ENCODE measurements around the gene FASTKD1.

DNA sequence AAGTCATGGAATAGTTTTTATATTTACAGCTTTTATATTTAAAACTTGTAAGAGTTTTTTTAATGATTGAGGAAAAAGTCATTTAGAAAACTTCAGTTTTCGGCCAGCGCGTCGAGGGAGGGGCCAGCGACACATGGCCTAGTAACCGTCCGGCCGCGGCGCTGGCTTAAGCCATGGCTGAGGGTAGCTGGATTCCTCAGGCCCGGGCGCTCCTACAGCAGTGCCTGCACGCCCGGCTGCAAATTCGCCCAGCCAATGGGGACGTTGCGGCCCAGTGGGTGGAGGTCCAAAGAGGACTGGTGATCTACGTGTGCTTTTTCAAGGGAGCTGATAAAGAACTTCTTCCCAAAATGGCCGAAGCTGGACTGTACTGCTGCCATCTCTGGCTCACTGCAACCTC lies 69.0 kb downstream of the FASTKD1 start:
- no peak for TF ChIP-seq CTCF (IDR thresholded peaks at IDR 0.05)
- no peak for TF ChIP-seq EP300 (IDR thresholded peaks at IDR 0.05)
- no peak for TF ChIP-seq POLR2A (IDR thresholded peaks at IDR 0.05; ENCODE audit: low read depth)
